Colonic mucosa (tissue), 4 donors: ENCODE data around the gene DNMT3A. TPM values are rescaled to one million over a fixed set of nuclear protein-coding genes. Genes with fewer than 3 reads are reported as not detected.

Experiments
- DNase-seq: peaks from one replicate; pipeline ENCODE4 v3.0.0-alpha.2; 2020
- H3K27ac ChIP-seq: fragments of 200-600 bp; one replicate; pipeline ENCODE4 v1.8.0; 2021
- H3K27me3 ChIP-seq: fragments of 200-600 bp; one replicate; pipeline ENCODE4 v1.8.0; 2021
- H3K36me3 ChIP-seq: fragments of 200-600 bp; one replicate; pipeline ENCODE4 v1.8.0; 2021
- H3K4me1 ChIP-seq: fragments of 200-600 bp; one replicate; pipeline ENCODE4 v1.8.0; 2021; ENCODE audit warnings: mild to moderate bottlenecking
- H3K4me3 ChIP-seq: fragments of 200-600 bp; one replicate; pipeline ENCODE4 v1.8.0; 2021
- H3K9ac ChIP-seq, 2 donors: one replicate each; pipeline ENCODE4 v1.7.0; 2013; ENCODE audit warnings: control low read depth in 2 of 2, low read depth in 2 of 2, low read length in 2 of 2
- H3K9me3 ChIP-seq: fragments of 200-600 bp; one replicate; pipeline ENCODE4 v1.8.0; 2021
- CTCF ChIP-seq: fragments of 200-600 bp; IDR thresholded peaks from one replicate; pipeline ENCODE4 v1.8.0; 2022; ENCODE audit warnings: antibody characterized with exemption, mild to moderate bottlenecking
- intact Hi-C: fragments of 100-400 bp; cut with DNase I; formaldehyde crosslinking; loops from one replicate; pipeline ENCODE4 v1.14.1; 2022
- total RNA-seq, 2 donors: library from RNA; stranded (reverse); fragmentation: NEBNext Ultra II Directional in 1 of 2; extraction: Animal tissue kit (Norgen Biotek cat#: 25700) in 1 of 2; gene quantifications; one replicate each; pipeline ENCODE4 v1.2.1, GENCODE V29; 2021
- donor health status: healthy.
- donor health status: DM: no; HTN: no; CAD: no.
- donor health status: DM: no; HTN: no; CAD: no.

Gene DNMT3A
- total RNA-seq, 2 donors from 2014 or later: 30.8 to 44.5 TPM

GRCh38 chr2:25338401-25338800 lies 3.3 kb downstream of the DNMT3A start:
- no peaks in the 10 kb centered on the region for H3K9me3 ChIP-seq
- H3K9ac ChIP-seq: no peak overlapping the region
- TF ChIP-seq CTCF: no peak
- DNase-seq: no peak
- intact Hi-C loops: no loop called here
- no peak overlapping the region for H3K4me3 ChIP-seq
- H3K27me3 ChIP-seq: no peaks in the 10 kb centered on the region
- no peak overlapping the region for H3K27ac ChIP-seq
- H3K36me3 ChIP-seq: no peaks in the 10 kb centered on the region
- H3K4me1 ChIP-seq: peaks cover 8% of the 10 kb centered on the region

- DNase-seq: no peak
- Histone ChIP-seq H3K9ac (no peak overlapping the region), H3K9me3 (no peaks in the 10 kb centered on the region), H3K36me3 (no peaks in the 10 kb centered on the region), H3K27me3 (no peaks in the 10 kb centered on the region), H3K27ac (no peak overlapping the region), H3K4me3 (no peak overlapping the region), H3K4me1 (peaks cover 8% of the 10 kb centered on the region)
- intact Hi-C loops: no loop called here
- TF ChIP-seq CTCF: no peak
Measured at GRCh38 chr2:25337891-25338290, 3.8 kb downstream of the DNMT3A start.

- Histone ChIP-seq H3K27ac (no peak overlapping the region), H3K36me3 (no peaks in the 10 kb centered on the region), H3K9me3 (no peaks in the 10 kb centered on the region), H3K4me1 (peaks cover 8% of the 10 kb centered on the region), H3K9ac (no peak overlapping the region), H3K4me3 (no peak overlapping the region), H3K27me3 (no peaks in the 10 kb centered on the region)
- intact Hi-C loops: no loop called here
- TF ChIP-seq CTCF: no peak
- DNase-seq: no peak
Measured at GRCh38 chr2:25337276-25337675, 4.4 kb downstream of the DNMT3A start.

- Histone ChIP-seq H3K4me1 (peaks cover 8% of the 10 kb centered on the region), H3K4me3 (no peak overlapping the region), H3K27ac (no peak overlapping the region), H3K27me3 (no peaks in the 10 kb centered on the region), H3K9me3 (no peaks in the 10 kb centered on the region), H3K9ac (no peak overlapping the region), H3K36me3 (no peaks in the 10 kb centered on the region)
- TF ChIP-seq CTCF: no peak
- intact Hi-C loops: no loop called here
- no peak for DNase-seq
Measured at GRCh38 chr2:25336383-25336841, 5.3 kb downstream of the DNMT3A start.

GRCh38 chr2:25335971-25336370 lies 5.8 kb downstream of the DNMT3A start:
- Histone ChIP-seq H3K36me3 (no peaks in the 10 kb centered on the region), H3K27ac (no peak overlapping the region), H3K9me3 (no peaks in the 10 kb centered on the region), H3K27me3 (no peaks in the 10 kb centered on the region), H3K4me1 (peaks cover 8% of the 10 kb centered on the region), H3K4me3 (no peak overlapping the region), H3K9ac (no peak overlapping the region)
- intact Hi-C loops: no loop called here
- DNase-seq: no peak
- no peak for TF ChIP-seq CTCF

- no peaks in the 10 kb centered on the region for H3K27me3 ChIP-seq
- no peak for TF ChIP-seq CTCF
- intact Hi-C loops: no loop called here
- no peak overlapping the region for H3K27ac ChIP-seq
- H3K4me1 ChIP-seq: peaks cover 8% of the 10 kb centered on the region
- no peaks in the 10 kb centered on the region for H3K9me3 ChIP-seq
- H3K4me3 ChIP-seq: no peak overlapping the region
- no peak for DNase-seq
- no peak overlapping the region for H3K9ac ChIP-seq
- H3K36me3 ChIP-seq: no peaks in the 10 kb centered on the region
Measured at GRCh38 chr2:25335204-25335603, 6.5 kb downstream of the DNMT3A start.
